ENCODE results near the gene PAN3. TPM values are rescaled to one million over a fixed set of nuclear protein-coding genes. Genes with fewer than 3 reads are reported as not detected.

PAN3 gene
- total RNA-seq, 1 experiment from 2014 or later, result 48.5 TPM

- H3K36me3 Mint-ChIP-seq (ENCODE audit: insufficient read depth in 1 of 3, low read depth in 3 of 3), result peaks cover 30 to 65% (median 51%) of the 10 kb centered on the region in 3 experiments; a peak in 6 of 7 replicates
- Histone ChIP-seq H2BK120ac (ENCODE audit: low read depth, low read length, poor library complexity, severe bottlenecking) (no peak overlapping the region), H3K23ac (ENCODE audit: insufficient read length, low read depth, low read length) (no peak overlapping the region), H3T11ph (ENCODE audit: low read length) (no peak overlapping the region), H2AFZ (ENCODE audit: low read length) (no peak overlapping the region), H2BK5ac (ENCODE audit: insufficient read length, low read length) (no peak overlapping the region), H3K14ac (ENCODE audit: insufficient read depth, low read length) (no peak overlapping the region), H3K27ac (ENCODE audit: insufficient read length, low read depth, low read length) (no peak overlapping the region), H3K9ac (ENCODE audit: extremely low read depth, insufficient read length, low read length) (no peak overlapping the region), H3K27me3 (ENCODE audit: insufficient read depth, low read length) (no peaks in the 10 kb centered on the region), H3K9me3 (ENCODE audit: control insufficient read depth, low read depth, low read length) (no peaks in the 10 kb centered on the region), H2AK5ac (ENCODE audit: insufficient read length, low read length) (no peak overlapping the region), H2BK12ac (ENCODE audit: insufficient read length, low read depth, low read length) (no peak overlapping the region), H3K4ac (ENCODE audit: low read depth, low read length) (no peak overlapping the region), H2BK15ac (ENCODE audit: low read depth, low read length) (no peak overlapping the region), H4K91ac (ENCODE audit: insufficient read length, low read depth, low read length) (no peak overlapping the region), H4K20me1 (ENCODE audit: control insufficient read depth, insufficient read depth, insufficient read length) (no peaks in the 10 kb centered on the region), H4K5ac (ENCODE audit: insufficient read length, low read depth, low read length) (no peak overlapping the region), H3K56ac (ENCODE audit: insufficient read length, low read depth, low read length) (no peak overlapping the region), H3K79me2 (ENCODE audit: insufficient read depth, low read length) (no peaks in the 10 kb centered on the region), H4K8ac (replicated peaks; ENCODE audit: insufficient read length, low read depth, low read length) (no peak overlapping the region), H3K79me1 (ENCODE audit: insufficient read depth, low read depth, low read length, poor library complexity, severe bottlenecking) (no peaks in the 10 kb centered on the region), H3K4me1 (ENCODE audit: insufficient read depth, low read length) (no peaks in the 10 kb centered on the region), H3K23me2 (ENCODE audit: insufficient read length, low read depth, low read length, poor library complexity, severe bottlenecking) (no peaks in the 10 kb centered on the region), H2BK20ac (ENCODE audit: low read depth, low read length, poor library complexity, severe bottlenecking) (no peak overlapping the region), H3K4me2 (ENCODE audit: insufficient read depth, insufficient read length, low read length) (no peak overlapping the region), H3K18ac (ENCODE audit: insufficient read length, low read depth, low read length) (no peak overlapping the region)
- H3K4me1 Mint-ChIP-seq, result peaks cover 5 to 9% of the 10 kb centered on the region in 2 experiments
- H3K4me3 Mint-ChIP-seq, result no peak overlapping the region
- no peak for DNase-seq
- H3K27me3 Mint-ChIP-seq (ENCODE audit: low read depth), result no peaks in the 10 kb centered on the region
- no peak overlapping the region for H3K27ac Mint-ChIP-seq
- TF ChIP-seq, protein P1, sequence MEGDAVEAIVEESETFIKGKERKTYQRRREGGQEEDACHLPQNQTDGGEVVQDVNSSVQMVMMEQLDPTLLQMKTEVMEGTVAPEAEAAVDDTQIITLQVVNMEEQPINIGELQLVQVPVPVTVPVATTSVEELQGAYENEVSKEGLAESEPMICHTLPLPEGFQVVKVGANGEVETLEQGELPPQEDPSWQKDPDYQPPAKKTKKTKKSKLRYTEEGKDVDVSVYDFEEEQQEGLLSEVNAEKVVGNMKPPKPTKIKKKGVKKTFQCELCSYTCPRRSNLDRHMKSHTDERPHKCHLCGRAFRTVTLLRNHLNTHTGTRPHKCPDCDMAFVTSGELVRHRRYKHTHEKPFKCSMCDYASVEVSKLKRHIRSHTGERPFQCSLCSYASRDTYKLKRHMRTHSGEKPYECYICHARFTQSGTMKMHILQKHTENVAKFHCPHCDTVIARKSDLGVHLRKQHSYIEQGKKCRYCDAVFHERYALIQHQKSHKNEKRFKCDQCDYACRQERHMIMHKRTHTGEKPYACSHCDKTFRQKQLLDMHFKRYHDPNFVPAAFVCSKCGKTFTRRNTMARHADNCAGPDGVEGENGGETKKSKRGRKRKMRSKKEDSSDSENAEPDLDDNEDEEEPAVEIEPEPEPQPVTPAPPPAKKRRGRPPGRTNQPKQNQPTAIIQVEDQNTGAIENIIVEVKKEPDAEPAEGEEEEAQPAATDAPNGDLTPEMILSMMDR (conservative IDR thresholded peaks at IDR 0.05), result no peak
- no peaks in the 10 kb centered on the region for H3K9me3 Mint-ChIP-seq
- WGBS (ENCODE audit: extremely low coverage, insufficient read length, low lambda C conversion rate), result no CpG with 5 or more reads among the region's 2 CpGs
These were observed 107.1 kb downstream of the PAN3 start for GRCh38 chr13:28245465-28245864.
